Testis (tissue), 3 donors: ENCODE data around the gene PI4KB. TPM values are rescaled to one million over a fixed set of nuclear protein-coding genes. Genes with fewer than 3 reads are reported as not detected.
A peak's percentile ranks its signal among the peaks of the same experiment; 100 is the strongest.

Experiments used
- DNase-seq: peaks from one replicate; pipeline ENCODE4 v3.0.0-alpha.2; 2019
- H3K27ac ChIP-seq, 2 donors: fragments of 200-600 bp; sonication (generic); one replicate each; pipeline ENCODE4 v1.5.1; 2019
- H3K27me3 ChIP-seq: fragments of 200-600 bp; sonication (generic); one replicate; pipeline ENCODE4 v1.5.1; 2019
- H3K36me3 ChIP-seq: fragments of 200-600 bp; sonication (generic); one replicate; pipeline ENCODE4 v1.5.1; 2017; ENCODE audit warnings: low read depth; ENCODE audit errors: missing control alignments
- H3K4me1 ChIP-seq: fragments of 200-600 bp; sonication (generic); one replicate; pipeline ENCODE4 v1.5.1; 2019
- H3K4me3 ChIP-seq, 2 donors: fragments of 200-600 bp; sonication (generic); one replicate each; pipeline ENCODE4 v1.5.1; 2017 to 2019
- H3K9me3 ChIP-seq: fragments of 200-600 bp; sonication (generic); one replicate; pipeline ENCODE4 v1.5.1; 2017
- CTCF ChIP-seq, 3 experiments: fragments of 450-650 bp in 2 of 3; fragments of 200-600 bp in 1 of 3; sonication (generic) in 1 of 3; IDR thresholded peaks; one replicate each; pipeline ENCODE4 v1.5.1; 2016 to 2019; ENCODE audit warnings: antibody characterized with exemption in 3 of 3, mild to moderate bottlenecking in 2 of 3, moderate library complexity in 1 of 3
- POLR2A ChIP-seq: fragments of 450-650 bp; IDR thresholded peaks from one replicate; pipeline ENCODE4 v1.6.1; 2017; ENCODE audit warnings: antibody characterized with exemption, mild to moderate bottlenecking, moderate library complexity
- WGBS, 2 donors: methylation state at CpG; one replicate each; pipeline ENCODE4 v1.1.5; 2018; 5-methylcytosine and 5-hydroxymethylcytosine counted together
- intact Hi-C: fragments of 100-400 bp; cut with DNase I; formaldehyde crosslinking; loops from one replicate; pipeline ENCODE4 v1.15.1; 2023; ENCODE audit warnings: low total_unique reads
- polyA plus RNA-seq: library from polyadenylated mRNA; stranded (reverse); fragments of 350-450 nt; fragmentation: Illumina TruSeq; extraction: RNeasy Lipid Tissue Mini Kit (QIAGEN cat#74804); gene quantifications from one replicate; pipeline ENCODE4 v1.2.3, GENCODE V29; 2014; ENCODE audit warnings: low read depth, low replicate concordance; ENCODE audit not compliant: insufficient read depth
- total RNA-seq, 2 donors: library from RNA; depleted of rRNA; stranded (reverse); fragments of >200 nt; gene quantifications; one replicate each; pipeline ENCODE4 v1.2.3, GENCODE V29; 2016

PI4KB gene
- total and polyA plus RNA-seq, 3 donors from 2014 or later, result 86.8 to 103 (median 87.9) TPM

- intact Hi-C loops, result no loop called here
- no peak overlapping the region for H3K4me3 ChIP-seq
- H3K36me3 ChIP-seq, result no peaks in the 10 kb centered on the region
- TF ChIP-seq POLR2A, result no peak
- TF ChIP-seq CTCF (IDR thresholded peaks at IDR 0.05), result no peak
- H3K27ac ChIP-seq, result no peak overlapping the region
- H3K4me1 ChIP-seq, result peaks cover 16% of the 10 kb centered on the region
- no peak for DNase-seq
- 42 to 65% methylated on average over 6 of the region's 6 CpGs for WGBS, 2 donors
- H3K9me3 ChIP-seq, result no peaks in the 10 kb centered on the region
- H3K27me3 ChIP-seq, result no peaks in the 10 kb centered on the region
Measured at GRCh38 chr1:151370211-151370911, 43.1 kb upstream of the PI4KB start.

- no peak overlapping the region for H3K4me3 ChIP-seq
- TF ChIP-seq CTCF (IDR thresholded peaks at IDR 0.05) (no peak), POLR2A (no peak)
- H3K27me3 ChIP-seq, result no peaks in the 10 kb centered on the region
- H3K4me1 ChIP-seq, result peaks cover 16% of the 10 kb centered on the region
- no peak overlapping the region for H3K27ac ChIP-seq
- WGBS, 2 donors, result 77 to 81% methylated on average over 4 to 15 of the region's 15 CpGs
- H3K9me3 ChIP-seq, result no peaks in the 10 kb centered on the region
- no peak for DNase-seq
- intact Hi-C loops, result no loop called here
- H3K36me3 ChIP-seq, result no peaks in the 10 kb centered on the region
Measured at GRCh38 chr1:151369621-151370048, 42.4 kb upstream of the PI4KB start.

- Histone ChIP-seq H3K4me3 (no peak overlapping the region), H3K36me3 (no peaks in the 10 kb centered on the region), H3K27me3 (no peaks in the 10 kb centered on the region), H3K9me3 (no peaks in the 10 kb centered on the region), H3K27ac (peak overlapping the region in 1 of 2 donors; percentile 25), H3K4me1 (peaks cover 16% of the 10 kb centered on the region)
- WGBS, 2 donors, result 96 to 100% methylated on average over 6 to 7 of the region's 7 CpGs
- TF ChIP-seq POLR2A (no peak), CTCF (IDR thresholded peaks at IDR 0.05) (no peak)
- intact Hi-C loops, result no loop called here
- no peak for DNase-seq
Measured at GRCh38 chr1:151369302-151369610, 42.0 kb upstream of the PI4KB start.

- Histone ChIP-seq H3K27me3 (no peaks in the 10 kb centered on the region), H3K4me3 (no peak overlapping the region), H3K27ac (peak overlapping the region in 1 of 2 donors; percentile 25), H3K36me3 (no peaks in the 10 kb centered on the region), H3K4me1 (peaks cover 16% of the 10 kb centered on the region), H3K9me3 (no peaks in the 10 kb centered on the region)
- intact Hi-C loops, result no loop called here
- 87 to 92% methylated on average over 12 to 20 of the region's 20 CpGs for whole genome bisulfite sequencing, 2 donors
- no peak for DNase-seq
- TF ChIP-seq POLR2A (no peak), CTCF (IDR thresholded peaks at IDR 0.05) (no peak)
Measured at GRCh38 chr1:151368393-151369301, 41.4 kb upstream of the PI4KB start.
